Measurements from ENCODE around the gene HYCC1.
A peak's percentile ranks its signal among the peaks of the same experiment; 100 is the strongest.

HYCC1 gene

GRCh38 chr7:23021596-23021995, 7.7 kb upstream of the HYCC1 start:
- Histone ChIP-seq H3K79me2 (ENCODE audit: control insufficient read depth, insufficient read depth, low read length) (no peaks in the 10 kb centered on the region), H2BK15ac (replicated peaks; ENCODE audit: low read depth) (no peak overlapping the region), H3K27ac (ENCODE audit: low read depth, low read length) (no peak overlapping the region), H3K4me2 (ENCODE audit: low read length) (no peak overlapping the region), H3K4me1 (ENCODE audit: control insufficient read depth, low read depth, low read length) (no peaks in the 10 kb centered on the region), H2BK120ac (ENCODE audit: low read depth, low read length) (no peak overlapping the region), H2BK5ac (ENCODE audit: low read length) (no peak overlapping the region), H2AK5ac (ENCODE audit: low read length) (no peak overlapping the region), H3K79me1 (ENCODE audit: low read length) (no peaks in the 10 kb centered on the region), H3K36me3 (ENCODE audit: control insufficient read depth, insufficient read depth, low read length) (no peaks in the 10 kb centered on the region), H3K4me3 (ENCODE audit: low read length) (no peak overlapping the region), H3K4ac (ENCODE audit: low read depth, low read length) (no peak overlapping the region), H3K27me3 (ENCODE audit: insufficient read depth, low read length, poor library complexity) (no peaks in the 10 kb centered on the region), H4K8ac (ENCODE audit: low read depth, low read length) (no peak overlapping the region), H3K56ac (ENCODE audit: low read length) (no peak overlapping the region), H3K9ac (ENCODE audit: low read length) (no peak overlapping the region), H3K18ac (ENCODE audit: low read length) (no peak overlapping the region), H3K23ac (ENCODE audit: low read length) (no peak overlapping the region), H4K5ac (ENCODE audit: low read length) (no peak overlapping the region)
- no peak for DNase-seq
- no CpG with 5 or more reads among the region's 1 CpG for WGBS (ENCODE audit: extremely low coverage, insufficient coverage, low lambda C conversion rate)

GRCh38 chr7:23020742-23021401, 6.9 kb upstream of the HYCC1 start:
- Histone ChIP-seq H3K9ac (ENCODE audit: low read length) (no peak overlapping the region), H2BK120ac (ENCODE audit: low read depth, low read length) (no peak overlapping the region), H3K4ac (ENCODE audit: low read depth, low read length) (no peak overlapping the region), H3K27me3 (ENCODE audit: insufficient read depth, low read length, poor library complexity) (no peaks in the 10 kb centered on the region), H3K79me2 (ENCODE audit: control insufficient read depth, insufficient read depth, low read length) (no peaks in the 10 kb centered on the region), H3K79me1 (ENCODE audit: low read length) (no peaks in the 10 kb centered on the region), H3K56ac (ENCODE audit: low read length) (no peak overlapping the region), H4K8ac (ENCODE audit: low read depth, low read length) (no peak overlapping the region), H3K4me1 (ENCODE audit: control insufficient read depth, low read depth, low read length) (no peaks in the 10 kb centered on the region), H3K18ac (ENCODE audit: low read length) (no peak overlapping the region), H3K27ac (ENCODE audit: low read depth, low read length) (no peak overlapping the region), H2BK15ac (replicated peaks; ENCODE audit: low read depth) (no peak overlapping the region), H3K36me3 (ENCODE audit: control insufficient read depth, insufficient read depth, low read length) (no peaks in the 10 kb centered on the region), H4K5ac (ENCODE audit: low read length) (no peak overlapping the region), H3K4me2 (ENCODE audit: low read length) (no peak overlapping the region), H3K23ac (ENCODE audit: low read length) (no peak overlapping the region), H2BK5ac (ENCODE audit: low read length) (no peak overlapping the region), H3K4me3 (ENCODE audit: low read length) (no peak overlapping the region), H2AK5ac (ENCODE audit: low read length) (no peak overlapping the region)
- DNase-seq = no peak
- WGBS (ENCODE audit: extremely low coverage, insufficient coverage, low lambda C conversion rate) = no CpG with 5 or more reads among the region's 3 CpGs

GRCh38 chr7:23018750-23019149, 4.8 kb upstream of the HYCC1 start:
- DNase-seq = peak; percentile 41
- Histone ChIP-seq H3K36me3 (ENCODE audit: control insufficient read depth, insufficient read depth, low read length) (no peaks in the 10 kb centered on the region), H3K4me1 (ENCODE audit: control insufficient read depth, low read depth, low read length) (no peaks in the 10 kb centered on the region), H3K27me3 (ENCODE audit: insufficient read depth, low read length, poor library complexity) (no peaks in the 10 kb centered on the region), H3K27ac (ENCODE audit: low read depth, low read length) (no peak overlapping the region), H3K18ac (ENCODE audit: low read length) (no peak overlapping the region), H2AK5ac (ENCODE audit: low read length) (no peak overlapping the region), H3K79me1 (ENCODE audit: low read length) (no peaks in the 10 kb centered on the region), H3K4me2 (ENCODE audit: low read length) (no peak overlapping the region), H2BK120ac (ENCODE audit: low read depth, low read length) (no peak overlapping the region), H3K4ac (ENCODE audit: low read depth, low read length) (no peak overlapping the region), H3K56ac (ENCODE audit: low read length) (no peak overlapping the region), H3K4me3 (ENCODE audit: low read length) (no peak overlapping the region), H2BK15ac (replicated peaks; ENCODE audit: low read depth) (no peak overlapping the region), H2BK5ac (ENCODE audit: low read length) (no peak overlapping the region), H4K5ac (ENCODE audit: low read length) (no peak overlapping the region), H3K9ac (ENCODE audit: low read length) (no peak overlapping the region), H4K8ac (ENCODE audit: low read depth, low read length) (no peak overlapping the region), H3K23ac (ENCODE audit: low read length) (no peak overlapping the region), H3K79me2 (ENCODE audit: control insufficient read depth, insufficient read depth, low read length) (no peaks in the 10 kb centered on the region)
- no CpG with 5 or more reads among the region's 6 CpGs for WGBS (ENCODE audit: extremely low coverage, insufficient coverage, low lambda C conversion rate)

GRCh38 chr7:23017309-23017708, 3.4 kb upstream of the HYCC1 start:
- no peak for DNase-seq
- Histone ChIP-seq H3K79me1 (ENCODE audit: low read length) (no peaks in the 10 kb centered on the region), H3K27me3 (ENCODE audit: insufficient read depth, low read length, poor library complexity) (no peaks in the 10 kb centered on the region), H3K4me2 (ENCODE audit: low read length) (no peak overlapping the region), H3K9ac (ENCODE audit: low read length) (no peak overlapping the region), H2BK15ac (replicated peaks; ENCODE audit: low read depth) (no peak overlapping the region), H3K4ac (ENCODE audit: low read depth, low read length) (no peak overlapping the region), H4K5ac (ENCODE audit: low read length) (no peak overlapping the region), H3K56ac (ENCODE audit: low read length) (no peak overlapping the region), H4K8ac (ENCODE audit: low read depth, low read length) (no peak overlapping the region), H3K4me1 (ENCODE audit: control insufficient read depth, low read depth, low read length) (no peaks in the 10 kb centered on the region), H2AK5ac (ENCODE audit: low read length) (no peak overlapping the region), H3K27ac (ENCODE audit: low read depth, low read length) (no peak overlapping the region), H2BK5ac (ENCODE audit: low read length) (no peak overlapping the region), H3K79me2 (ENCODE audit: control insufficient read depth, insufficient read depth, low read length) (peaks cover 10% of the 10 kb centered on the region), H3K36me3 (ENCODE audit: control insufficient read depth, insufficient read depth, low read length) (no peaks in the 10 kb centered on the region), H3K23ac (ENCODE audit: low read length) (no peak overlapping the region), H3K18ac (ENCODE audit: low read length) (no peak overlapping the region), H2BK120ac (ENCODE audit: low read depth, low read length) (no peak overlapping the region), H3K4me3 (ENCODE audit: low read length) (no peak overlapping the region)
- no CpG with 5 or more reads among the region's 3 CpGs for WGBS (ENCODE audit: extremely low coverage, insufficient coverage, low lambda C conversion rate)

- Histone ChIP-seq H2BK120ac (ENCODE audit: low read depth, low read length) (no peak overlapping the region), H3K27ac (ENCODE audit: low read depth, low read length) (no peak overlapping the region), H3K18ac (ENCODE audit: low read length) (no peak overlapping the region), H3K23ac (ENCODE audit: low read length) (no peak overlapping the region), H3K4me2 (ENCODE audit: low read length) (no peak overlapping the region), H3K27me3 (ENCODE audit: insufficient read depth, low read length, poor library complexity) (no peaks in the 10 kb centered on the region), H4K8ac (ENCODE audit: low read depth, low read length) (no peak overlapping the region), H3K9ac (ENCODE audit: low read length) (no peak overlapping the region), H2AK5ac (ENCODE audit: low read length) (no peak overlapping the region), H3K79me2 (ENCODE audit: control insufficient read depth, insufficient read depth, low read length) (peaks cover 14% of the 10 kb centered on the region), H3K56ac (ENCODE audit: low read length) (no peak overlapping the region), H3K79me1 (ENCODE audit: low read length) (peaks cover 1% of the 10 kb centered on the region), H3K4ac (ENCODE audit: low read depth, low read length) (no peak overlapping the region), H3K4me1 (ENCODE audit: control insufficient read depth, low read depth, low read length) (peaks cover 1% of the 10 kb centered on the region), H4K5ac (ENCODE audit: low read length) (no peak overlapping the region), H3K36me3 (ENCODE audit: control insufficient read depth, insufficient read depth, low read length) (no peaks in the 10 kb centered on the region), H2BK5ac (ENCODE audit: low read length) (no peak overlapping the region), H2BK15ac (replicated peaks; ENCODE audit: low read depth) (no peak overlapping the region), H3K4me3 (ENCODE audit: low read length) (no peak overlapping the region)
- WGBS (ENCODE audit: extremely low coverage, insufficient coverage, low lambda C conversion rate) = no CpG with 5 or more reads among the region's 9 CpGs
- DNase-seq = no peak
These were observed 2.7 kb upstream of the HYCC1 start for GRCh38 chr7:23016345-23017253.
